Measurements from ENCODE around the gene NPPB. TPM values are rescaled to one million over a fixed set of nuclear protein-coding genes. Genes with fewer than 3 reads are reported as not detected.

Gene NPPB
- total and polyA plus RNA-seq, 9 of the 15 experiments (the other 6 are each of a cell fraction or from before 2014, with no cell fraction given): not detected

DNA sequence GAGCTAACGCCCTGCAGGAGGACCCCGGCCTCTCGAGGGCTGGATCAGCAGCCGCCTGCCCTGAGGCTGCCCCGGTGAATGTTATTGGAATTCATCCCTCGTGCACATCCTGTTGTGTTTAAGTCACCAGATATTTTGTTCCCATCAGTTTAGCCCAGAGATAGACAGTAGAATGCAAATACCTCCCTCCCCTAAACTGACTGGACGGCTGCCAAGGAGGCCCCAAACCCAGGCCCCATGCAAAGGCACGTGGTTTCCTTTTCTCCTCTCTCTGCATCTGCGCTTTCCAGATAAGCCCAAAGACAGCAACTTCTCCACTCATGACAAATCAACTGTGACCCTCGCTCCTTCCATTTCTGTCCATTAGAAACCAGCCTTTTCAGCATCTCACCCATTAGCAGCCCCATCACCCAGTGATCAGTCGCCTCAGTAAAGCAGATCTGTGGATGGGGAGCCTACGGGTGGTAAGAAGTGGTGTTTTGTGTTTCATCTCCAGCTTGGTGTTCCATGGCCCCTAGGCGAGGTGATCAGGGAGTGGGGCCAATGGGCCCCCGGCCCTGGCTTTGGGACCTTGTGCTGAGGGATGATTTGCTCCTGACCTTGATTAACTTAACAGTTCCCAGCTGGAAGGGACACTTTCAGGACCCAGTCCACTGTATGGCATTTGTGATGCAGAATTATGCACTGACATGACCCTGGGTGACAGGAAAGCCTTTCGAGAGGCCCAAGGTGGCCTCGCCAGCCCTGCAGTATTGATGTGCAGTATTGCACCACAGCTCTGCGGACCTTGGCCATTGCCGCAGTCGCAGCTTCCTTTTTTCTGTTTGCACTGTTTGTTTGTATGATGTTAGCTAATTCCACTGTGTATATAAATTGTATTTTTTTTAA lies 16.3 kb downstream of the NPPB start (continued):
- TF ChIP-seq TCF7 (IDR thresholded peaks at IDR 0.05; ENCODE audit: borderline replicate concordance): peak; percentile 80; the same call in 1 of the 2 replicates
- peak; percentile 74; the same call in 1 of the 2 replicates for TF ChIP-seq RUNX1 (IDR thresholded peaks at IDR 0.05; ENCODE audit: low read depth)
- peak; percentile 95 for TF ChIP-seq CBFA2T2 (conservative IDR thresholded peaks at IDR 0.05)
- TF ChIP-seq HIVEP1 (CRISPR knock-in tag; IDR thresholded peaks at IDR 0.05): no peak
- TF ChIP-seq, protein P1, sequence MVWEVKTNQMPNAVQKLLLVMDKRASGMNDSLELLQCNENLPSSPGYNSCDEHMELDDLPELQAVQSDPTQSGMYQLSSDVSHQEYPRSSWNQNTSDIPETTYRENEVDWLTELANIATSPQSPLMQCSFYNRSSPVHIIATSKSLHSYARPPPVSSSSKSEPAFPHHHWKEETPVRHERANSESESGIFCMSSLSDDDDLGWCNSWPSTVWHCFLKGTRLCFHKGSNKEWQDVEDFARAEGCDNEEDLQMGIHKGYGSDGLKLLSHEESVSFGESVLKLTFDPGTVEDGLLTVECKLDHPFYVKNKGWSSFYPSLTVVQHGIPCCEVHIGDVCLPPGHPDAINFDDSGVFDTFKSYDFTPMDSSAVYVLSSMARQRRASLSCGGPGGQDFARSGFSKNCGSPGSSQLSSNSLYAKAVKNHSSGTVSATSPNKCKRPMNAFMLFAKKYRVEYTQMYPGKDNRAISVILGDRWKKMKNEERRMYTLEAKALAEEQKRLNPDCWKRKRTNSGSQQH (CRISPR knock-in tag; IDR thresholded peaks at IDR 0.05): peak; percentile 60; the same call in 1 of the 2 replicates
- peak; percentile 83 for TF ChIP-seq ZNF766 (CRISPR knock-in tag; conservative IDR thresholded peaks at IDR 0.05)
- TF ChIP-seq ATF3 (IDR thresholded peaks at IDR 0.05): peak; percentile 31; the same call in 1 of the 2 replicates
- TF ChIP-seq ATF3 (CRISPR knock-in tag; conservative IDR thresholded peaks at IDR 0.05): peak; percentile 80
- peak; percentile 86 for TF ChIP-seq SP1 (CRISPR knock-in tag; IDR thresholded peaks at IDR 0.05)
- TF ChIP-seq HDAC2 (IDR thresholded peaks at IDR 0.05): peak; percentile 98
- no peak for TF ChIP-seq HCFC1 (IDR thresholded peaks at IDR 0.05; ENCODE audit: low read depth, low read length)
- no peak for TF ChIP-seq SPI1 (IDR thresholded peaks at IDR 0.05; ENCODE audit: borderline replicate concordance, low read depth, low read length)
- no peak; the same call in 1 of the 2 replicates for TF ChIP-seq HDAC8 (tag; IDR thresholded peaks at IDR 0.05)
- 0 out of 2 replicates have a peak, but pooled peaks have one; percentile 19 for TF ChIP-seq NR2C2 (CRISPR knock-in tag; IDR thresholded peaks at IDR 0.05)
- peak; percentile 88 for TF ChIP-seq NR2C2 (tag; IDR thresholded peaks at IDR 0.05)
- TF ChIP-seq, protein P2, sequence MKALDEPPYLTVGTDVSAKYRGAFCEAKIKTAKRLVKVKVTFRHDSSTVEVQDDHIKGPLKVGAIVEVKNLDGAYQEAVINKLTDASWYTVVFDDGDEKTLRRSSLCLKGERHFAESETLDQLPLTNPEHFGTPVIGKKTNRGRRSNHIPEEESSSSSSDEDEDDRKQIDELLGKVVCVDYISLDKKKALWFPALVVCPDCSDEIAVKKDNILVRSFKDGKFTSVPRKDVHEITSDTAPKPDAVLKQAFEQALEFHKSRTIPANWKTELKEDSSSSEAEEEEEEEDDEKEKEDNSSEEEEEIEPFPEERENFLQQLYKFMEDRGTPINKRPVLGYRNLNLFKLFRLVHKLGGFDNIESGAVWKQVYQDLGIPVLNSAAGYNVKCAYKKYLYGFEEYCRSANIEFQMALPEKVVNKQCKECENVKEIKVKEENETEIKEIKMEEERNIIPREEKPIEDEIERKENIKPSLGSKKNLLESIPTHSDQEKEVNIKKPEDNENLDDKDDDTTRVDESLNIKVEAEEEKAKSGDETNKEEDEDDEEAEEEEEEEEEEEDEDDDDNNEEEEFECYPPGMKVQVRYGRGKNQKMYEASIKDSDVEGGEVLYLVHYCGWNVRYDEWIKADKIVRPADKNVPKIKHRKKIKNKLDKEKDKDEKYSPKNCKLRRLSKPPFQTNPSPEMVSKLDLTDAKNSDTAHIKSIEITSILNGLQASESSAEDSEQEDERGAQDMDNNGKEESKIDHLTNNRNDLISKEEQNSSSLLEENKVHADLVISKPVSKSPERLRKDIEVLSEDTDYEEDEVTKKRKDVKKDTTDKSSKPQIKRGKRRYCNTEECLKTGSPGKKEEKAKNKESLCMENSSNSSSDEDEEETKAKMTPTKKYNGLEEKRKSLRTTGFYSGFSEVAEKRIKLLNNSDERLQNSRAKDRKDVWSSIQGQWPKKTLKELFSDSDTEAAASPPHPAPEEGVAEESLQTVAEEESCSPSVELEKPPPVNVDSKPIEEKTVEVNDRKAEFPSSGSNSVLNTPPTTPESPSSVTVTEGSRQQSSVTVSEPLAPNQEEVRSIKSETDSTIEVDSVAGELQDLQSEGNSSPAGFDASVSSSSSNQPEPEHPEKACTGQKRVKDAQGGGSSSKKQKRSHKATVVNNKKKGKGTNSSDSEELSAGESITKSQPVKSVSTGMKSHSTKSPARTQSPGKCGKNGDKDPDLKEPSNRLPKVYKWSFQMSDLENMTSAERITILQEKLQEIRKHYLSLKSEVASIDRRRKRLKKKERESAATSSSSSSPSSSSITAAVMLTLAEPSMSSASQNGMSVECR (CRISPR knock-in tag; IDR thresholded peaks at IDR 0.05): peak; percentile 74
- peak; percentile 64; the same call in 1 of the 2 replicates for TF ChIP-seq NR2C1 (IDR thresholded peaks at IDR 0.05)
- TF ChIP-seq NR2C1 (tag; IDR thresholded peaks at IDR 0.05): peak; percentile 79
- no peak; the same call in 1 of the 2 replicates for TF ChIP-seq C11orf30 (IDR thresholded peaks at IDR 0.05; ENCODE audit: low read depth)
- TF ChIP-seq MCM5 (IDR thresholded peaks at IDR 0.05; ENCODE audit: low read depth): no peak
- TF ChIP-seq DPF2 (IDR thresholded peaks at IDR 0.05): peak; percentile 99
- TF ChIP-seq SMAD2 (IDR thresholded peaks at IDR 0.05; ENCODE audit: low read depth, low read length): no peak
- peak; percentile 83 for TF ChIP-seq SETDB1 (IDR thresholded peaks at IDR 0.05; ENCODE audit: low read length)
- peak; percentile 63 to 89 for TF ChIP-seq TRIM24 (IDR thresholded peaks at IDR 0.05)

Data from K562 (cell line).